Loucy (cell line): ENCODE data around the gene CDR2L.

ENCODE experiments used
- H2AFZ ChIP-seq: fragments of 200-600 bp; sonication (generic); 2 replicates; pipeline ENCODE4 v1.6.0; 2016; ENCODE audit warnings: antibody characterized with exemption, mild to moderate bottlenecking, low read length, moderate library complexity
- H3F3A ChIP-seq: fragments of 200-600 bp; 2 replicates; pipeline ENCODE4 v1.6.0; 2016; ENCODE audit warnings: antibody characterized with exemption, low read depth, mild to moderate bottlenecking
- H3K27me3 ChIP-seq: fragments of 200-600 bp; sonication (generic); 2 replicates; pipeline ENCODE4 v1.6.1; 2014; ENCODE audit warnings: low read length, mild to moderate bottlenecking; ENCODE audit not compliant: insufficient read depth, poor library complexity, severe bottlenecking
- H3K36me3 ChIP-seq: fragments of 200-600 bp; sonication (generic); 2 replicates; pipeline ENCODE4 v1.6.1; 2016; ENCODE audit warnings: low read length; ENCODE audit not compliant: insufficient read depth
- H3K4me1 ChIP-seq: fragments of 200-600 bp; sonication (generic); 2 replicates; pipeline ENCODE4 v1.5.1; 2014; ENCODE audit warnings: low read length, mild to moderate bottlenecking; ENCODE audit not compliant: insufficient read depth, poor library complexity, severe bottlenecking
- H3K4me2 ChIP-seq: fragments of 200-600 bp; sonication (generic); 2 replicates; pipeline ENCODE4 v1.6.0; 2014; ENCODE audit warnings: antibody characterized with exemption, low read length, low read depth, mild to moderate bottlenecking; ENCODE audit not compliant: poor library complexity, severe bottlenecking
- H3K4me3 ChIP-seq: fragments of 200-600 bp; sonication (generic); 2 replicates; pipeline ENCODE4 v1.5.1; 2014; ENCODE audit warnings: low read length, mild to moderate bottlenecking, mixed read lengths; ENCODE audit not compliant: poor library complexity, severe bottlenecking
- H3K79me2 ChIP-seq: fragments of 200-600 bp; sonication (generic); 2 replicates; pipeline ENCODE4 v1.6.1; 2014; ENCODE audit warnings: low read length; ENCODE audit not compliant: insufficient read depth
- H3K9ac ChIP-seq: fragments of 200-600 bp; sonication (generic); 2 replicates; pipeline ENCODE4 v1.6.0; 2014; ENCODE audit warnings: mild to moderate bottlenecking, low read depth, low read length, moderate library complexity; ENCODE audit not compliant: poor library complexity, severe bottlenecking
- H3K9me2 ChIP-seq: fragments of 200-600 bp; sonication (generic); replicated peaks from 2 replicates; pipeline ENCODE4 v1.6.1; 2016; ENCODE audit warnings: low read depth, low read length, mixed read lengths
- H3K9me3 ChIP-seq: fragments of 200-600 bp; sonication (generic); 2 replicates; pipeline ENCODE4 v1.6.1; 2014; ENCODE audit warnings: mild to moderate bottlenecking, antibody characterized with exemption, low read length, low read depth; ENCODE audit not compliant: insufficient read depth
- H4K20me1 ChIP-seq: fragments of 200-600 bp; sonication (generic); 2 replicates; pipeline ENCODE4 v1.6.0; 2014; ENCODE audit warnings: antibody characterized with exemption, low read length, mild to moderate bottlenecking; ENCODE audit not compliant: insufficient read depth, poor library complexity, severe bottlenecking
- CTCF ChIP-seq: fragments of 200-600 bp; sonication (generic); conservative IDR thresholded peaks from 2 replicates; pipeline ENCODE4 v1.5.1; 2014; ENCODE audit warnings: mild to moderate bottlenecking, antibody characterized with exemption, low read length
- EZH2phosphoT487 ChIP-seq: fragments of 200-600 bp; IDR thresholded peaks from 2 replicates; pipeline ENCODE4 v1.6.1; 2018; ENCODE audit warnings: antibody characterized with exemption, mild to moderate bottlenecking, moderate library complexity, borderline replicate concordance

The CDR2L gene

DNA sequence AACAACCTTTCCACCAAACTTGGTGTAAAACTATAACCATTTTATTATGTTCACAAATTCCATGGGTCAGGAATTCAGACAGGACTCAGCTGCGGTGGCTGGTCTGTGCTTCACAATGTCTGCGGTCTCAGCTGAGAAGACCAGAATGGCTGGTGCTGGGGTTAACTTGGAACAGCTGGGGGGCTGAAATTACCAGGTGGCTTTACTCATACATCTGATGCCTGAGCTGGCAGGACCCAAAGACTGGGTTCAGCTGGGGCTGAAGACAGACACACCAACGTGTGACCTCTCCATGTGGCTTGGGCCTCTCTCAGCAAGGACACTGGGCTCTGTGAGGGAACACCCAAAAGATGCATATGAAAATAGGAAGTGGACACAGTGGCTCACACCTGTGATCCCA, 9.2 kb upstream of the CDR2L start:
- H3K27me3 ChIP-seq, result no peaks in the 10 kb centered on the region
- H3K4me3 ChIP-seq, result no peak overlapping the region
- H3F3A ChIP-seq, result no peaks in the 10 kb centered on the region
- H2AFZ ChIP-seq, result no peak overlapping the region
- H3K4me1 ChIP-seq, result peaks cover 12% of the 10 kb centered on the region
- H3K9ac ChIP-seq, result no peak overlapping the region
- H3K36me3 ChIP-seq, result no peaks in the 10 kb centered on the region
- no peaks in the 10 kb centered on the region for H3K79me2 ChIP-seq
- no peak overlapping the region for H3K4me2 ChIP-seq
- no peaks in the 10 kb centered on the region for H3K9me3 ChIP-seq
- H3K9me2 ChIP-seq, result no peaks in the 10 kb centered on the region
- no peak for TF ChIP-seq EZH2phosphoT487
- TF ChIP-seq CTCF, result no peak
- H4K20me1 ChIP-seq, result no peaks in the 10 kb centered on the region

DNA sequence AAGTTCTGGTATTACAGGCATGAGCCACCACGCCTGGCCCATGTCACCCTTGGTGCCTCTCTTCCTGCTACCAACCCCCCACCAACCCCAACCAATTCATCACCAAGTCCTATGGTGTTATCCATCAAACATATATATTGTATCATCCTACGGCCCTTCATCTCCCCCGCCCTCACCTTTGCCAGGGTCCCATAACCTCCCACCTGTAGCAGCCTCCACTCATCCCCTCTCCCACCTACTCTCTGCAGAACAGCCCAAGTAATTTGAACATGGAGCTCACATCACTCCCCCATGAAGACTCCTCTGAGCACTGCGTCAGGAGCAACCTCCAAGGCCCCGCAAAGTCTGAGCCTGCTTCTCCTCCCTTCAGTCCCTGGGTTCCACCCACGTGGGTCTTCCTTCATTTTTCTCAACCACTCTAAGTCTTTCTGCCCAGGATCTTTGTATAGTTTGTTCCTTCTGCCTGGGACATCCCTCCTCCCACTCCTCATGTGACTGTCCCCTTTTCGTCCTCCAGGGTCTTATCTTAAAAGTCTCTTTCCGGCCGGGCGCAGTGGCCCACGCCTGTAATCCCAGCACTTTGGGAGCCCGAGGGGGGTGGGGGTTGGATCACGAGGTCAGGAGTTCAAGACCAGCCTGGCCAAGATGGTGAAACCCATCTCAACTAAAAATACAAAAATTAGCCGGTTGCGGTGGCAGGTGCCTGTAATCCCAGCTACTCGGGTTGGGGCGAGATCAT, 7.9 kb upstream of the CDR2L start:
- Histone ChIP-seq H3K36me3 (no peaks in the 10 kb centered on the region), H3K4me1 (peaks cover 12% of the 10 kb centered on the region), H3K79me2 (no peaks in the 10 kb centered on the region), H3K4me3 (no peak overlapping the region), H3K27me3 (no peaks in the 10 kb centered on the region), H3K9me2 (no peaks in the 10 kb centered on the region), H4K20me1 (no peaks in the 10 kb centered on the region), H3K9me3 (no peaks in the 10 kb centered on the region), H3K9ac (no peak overlapping the region), H3F3A (no peaks in the 10 kb centered on the region), H3K4me2 (no peak overlapping the region), H2AFZ (no peak overlapping the region)
- no peak for TF ChIP-seq EZH2phosphoT487
- no peak for TF ChIP-seq CTCF

- H3K79me2 ChIP-seq, result no peaks in the 10 kb centered on the region
- no peaks in the 10 kb centered on the region for H3K36me3 ChIP-seq
- H3K4me2 ChIP-seq, result peak overlapping the region; percentile 95
- peak overlapping the region; percentile 51 for H3K9ac ChIP-seq
- no peaks in the 10 kb centered on the region for H3K9me3 ChIP-seq
- H3F3A ChIP-seq, result no peaks in the 10 kb centered on the region
- peak overlapping the region; percentile 77 for H3K4me3 ChIP-seq
- H3K4me1 ChIP-seq, result peaks cover 12% of the 10 kb centered on the region
- H4K20me1 ChIP-seq, result no peaks in the 10 kb centered on the region
- TF ChIP-seq EZH2phosphoT487, result no peak
- TF ChIP-seq CTCF, result no peak
- H3K27me3 ChIP-seq, result no peaks in the 10 kb centered on the region
- no peaks in the 10 kb centered on the region for H3K9me2 ChIP-seq
- H2AFZ ChIP-seq, result peak overlapping the region; percentile 95
Observed at GRCh38 chr17:74981318-74981978, 6.0 kb upstream of the CDR2L start.
